ENCODE measurements around the gene PACS2.

DNA sequence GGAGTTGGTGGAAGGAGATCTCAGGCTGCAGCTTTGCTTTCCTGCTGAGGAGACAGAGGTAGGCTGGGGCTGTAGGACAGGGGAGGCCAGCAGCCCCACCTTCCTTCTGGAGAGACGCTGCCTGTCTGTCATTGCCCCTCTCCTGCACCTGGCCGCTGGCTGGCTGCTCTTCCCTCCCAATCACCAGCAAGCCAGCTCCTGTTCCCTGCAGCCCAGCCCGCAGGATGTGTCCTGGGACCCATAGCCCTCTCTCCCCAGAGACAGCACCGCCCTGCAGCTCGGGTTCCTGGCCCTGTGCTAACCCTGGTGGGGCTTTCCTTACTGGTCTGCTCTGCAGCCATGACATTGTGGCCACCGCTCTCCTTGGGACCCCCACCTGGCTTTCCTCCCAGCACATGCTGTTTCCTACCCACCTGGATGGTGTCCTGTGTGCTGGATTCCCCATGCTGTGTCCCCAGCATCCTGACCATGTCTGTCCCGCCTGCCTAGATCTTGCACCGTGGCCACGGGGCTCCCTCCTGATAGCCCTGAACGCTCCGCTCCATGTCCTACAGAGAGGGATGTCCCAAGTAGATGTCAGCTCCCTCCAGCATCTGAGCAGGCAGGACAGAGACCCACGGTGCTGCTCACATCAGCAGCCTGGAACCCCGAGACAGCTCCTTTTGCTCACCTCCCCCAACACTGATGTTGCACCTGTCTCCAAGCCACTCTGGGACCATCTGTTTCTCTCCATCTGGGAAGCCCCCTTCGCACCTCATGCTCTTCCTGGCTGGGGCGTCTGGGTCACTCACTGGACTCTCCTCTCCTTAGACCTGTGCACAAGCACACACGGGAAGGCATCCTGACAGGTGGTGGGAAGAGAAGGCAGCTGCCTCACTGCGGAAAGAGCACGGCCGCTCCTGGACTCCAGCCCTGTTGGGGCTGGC is 104.0 kb downstream of the PACS2 start:
- TF ChIP-seq, protein P1, sequence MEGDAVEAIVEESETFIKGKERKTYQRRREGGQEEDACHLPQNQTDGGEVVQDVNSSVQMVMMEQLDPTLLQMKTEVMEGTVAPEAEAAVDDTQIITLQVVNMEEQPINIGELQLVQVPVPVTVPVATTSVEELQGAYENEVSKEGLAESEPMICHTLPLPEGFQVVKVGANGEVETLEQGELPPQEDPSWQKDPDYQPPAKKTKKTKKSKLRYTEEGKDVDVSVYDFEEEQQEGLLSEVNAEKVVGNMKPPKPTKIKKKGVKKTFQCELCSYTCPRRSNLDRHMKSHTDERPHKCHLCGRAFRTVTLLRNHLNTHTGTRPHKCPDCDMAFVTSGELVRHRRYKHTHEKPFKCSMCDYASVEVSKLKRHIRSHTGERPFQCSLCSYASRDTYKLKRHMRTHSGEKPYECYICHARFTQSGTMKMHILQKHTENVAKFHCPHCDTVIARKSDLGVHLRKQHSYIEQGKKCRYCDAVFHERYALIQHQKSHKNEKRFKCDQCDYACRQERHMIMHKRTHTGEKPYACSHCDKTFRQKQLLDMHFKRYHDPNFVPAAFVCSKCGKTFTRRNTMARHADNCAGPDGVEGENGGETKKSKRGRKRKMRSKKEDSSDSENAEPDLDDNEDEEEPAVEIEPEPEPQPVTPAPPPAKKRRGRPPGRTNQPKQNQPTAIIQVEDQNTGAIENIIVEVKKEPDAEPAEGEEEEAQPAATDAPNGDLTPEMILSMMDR (IDR thresholded peaks at IDR 0.05): no peak
- TF ChIP-seq POLR2AphosphoS5 (IDR thresholded peaks at IDR 0.05; ENCODE audit: low read depth, low read length): no peak
